GM19438 (cell line): Measurements from ENCODE around the gene C11orf71.

Source experiments
- ATAC-seq: cut with Tn5 transposase; IDR thresholded peaks from one replicate; pipeline ENCODE4 v1.9.1; 2021; ENCODE audit warnings: low read depth; ENCODE audit not compliant: unreplicated experiment

Gene C11orf71

GRCh38 chr11:114362958-114363357, 37.4 kb downstream of the C11orf71 start:
- ATAC-seq: no peak

GRCh38 chr11:114362326-114362725, 38.0 kb downstream of the C11orf71 start:
- no peak for ATAC-seq

- ATAC-seq: no peak
Observed at GRCh38 chr11:114359342-114359741, 41.0 kb downstream of the C11orf71 start.

- ATAC-seq: no peak
Observed at GRCh38 chr11:114358716-114359115, 41.6 kb downstream of the C11orf71 start.

GRCh38 chr11:114354076-114354475, 46.2 kb downstream of the C11orf71 start:
- no peak for ATAC-seq

- ATAC-seq: no peak
Observed at GRCh38 chr11:114353443-114353842, 46.9 kb downstream of the C11orf71 start.

GRCh38 chr11:114350022-114350421, 50.3 kb downstream of the C11orf71 start:
- ATAC-seq: no peak
